Heart left ventricle (tissue), 13 donors: Measurements from ENCODE around the gene CPNE2.

ENCODE experiments used
- CTCF ChIP-seq, 12 donors: fragments of 200-600 bp; sonication (generic) in 4 of 12; IDR thresholded peaks; one replicate each; pipeline versions ENCODE4 v1.5.0 to v1.8.0; 2018 to 2022; ENCODE audit warnings: antibody characterized with exemption in 12 of 12, mild to moderate bottlenecking in 5 of 12
- POLR2A ChIP-seq, 2 donors: fragments of 450-650 bp; IDR thresholded peaks; one replicate each; pipeline ENCODE4 v1.6.1; 2017; ENCODE audit warnings: antibody characterized with exemption in 2 of 2, mild to moderate bottlenecking in 2 of 2, moderate library complexity in 2 of 2
- donor health status: ischemic (EF 13 %, LVEDD 7.1; RV severe dilation, severe dysfunction).
- donor health status: DM: no; HTN: yes; CAD: no.
- donor health status: DM: no; HTN: no; CAD: no.
- donor health status: ischemic (EF 25% LVEDD 6.9; RV normal size, moderate dysfunction).
- donor health status: ischemic (EF 25% LVEDD 5.7; RV mildly dilated, moderate dysfunction).
- donor health status: ischemic (EF 35%, LVEDD 5.7; RV mildly dilated, moderate dysfunction).
- donor health status: nonischemic (EF 11% LVEDD 7.7; RV severe dilation, severe dysfunction).
- donor health status: DM: yes; HTN: yes; CAD: no.
- donor health status: PGD.
- donor health status: ischemic (EF 29% LVEDD 5.4; RV normal size, mild dysfunction).
- donor health status: nonischemic (EF 23%, LVEDD 6.1; RV moderate dilation, normal function).

- TF ChIP-seq POLR2A (IDR thresholded peaks at IDR 0.05): no peak
- no peak for TF ChIP-seq CTCF (IDR thresholded peaks at IDR 0.05)
Measured at GRCh38 chr16:57071831-57072582, 20.4 kb upstream of the CPNE2 start.
